Stimulated activated CD4-positive, alpha-beta T cell treated with anti-CD3 and anti-CD28 coated beads, TNF-alpha, amount 100 ng/mL, for 1 hour (primary cell): Measurements from ENCODE around the gene DSP.

Experiments
- DNase-seq, 3 donors: peaks; one replicate each; pipeline ENCODE4 v3.0.0-alpha.2; 2020; ENCODE audit warnings: low read depth in 3 of 3, low spot score in 1 of 3

Gene DSP

DNA sequence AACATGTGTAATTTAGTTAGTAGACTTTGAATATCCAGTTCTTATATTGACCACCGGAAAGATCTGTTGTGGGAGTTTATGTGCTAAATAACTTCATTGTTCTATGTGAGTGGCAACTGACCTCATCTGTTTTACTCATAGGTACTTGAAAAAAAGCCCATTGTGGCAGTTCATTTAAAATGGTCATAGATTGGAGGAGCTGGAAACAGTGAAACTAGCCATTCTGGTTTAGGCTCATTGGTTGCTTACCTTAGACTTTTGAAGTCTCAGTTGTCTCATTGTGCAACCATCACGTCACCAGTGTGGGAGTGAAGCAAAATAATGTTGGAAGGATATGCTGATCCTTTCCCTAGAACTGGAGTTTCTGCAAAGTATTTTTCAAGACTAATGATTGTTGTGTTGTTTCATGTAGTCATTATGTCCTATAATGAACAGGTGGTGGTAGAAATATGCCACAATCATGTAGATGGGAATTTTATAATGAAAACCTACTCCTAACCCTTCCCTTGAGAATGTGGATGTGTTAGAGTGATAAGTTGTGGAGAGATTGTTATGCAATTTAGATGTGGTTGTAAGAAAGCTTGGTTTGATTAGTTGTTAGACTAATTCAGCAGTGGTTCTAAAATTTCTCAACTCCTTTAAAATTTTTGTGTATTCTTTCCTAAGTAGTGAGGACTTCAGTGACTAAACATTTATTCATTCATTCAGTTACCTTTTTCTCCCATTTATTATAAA lies 18.3 kb downstream of the DSP start:
- DNase-seq = no peak

DNA sequence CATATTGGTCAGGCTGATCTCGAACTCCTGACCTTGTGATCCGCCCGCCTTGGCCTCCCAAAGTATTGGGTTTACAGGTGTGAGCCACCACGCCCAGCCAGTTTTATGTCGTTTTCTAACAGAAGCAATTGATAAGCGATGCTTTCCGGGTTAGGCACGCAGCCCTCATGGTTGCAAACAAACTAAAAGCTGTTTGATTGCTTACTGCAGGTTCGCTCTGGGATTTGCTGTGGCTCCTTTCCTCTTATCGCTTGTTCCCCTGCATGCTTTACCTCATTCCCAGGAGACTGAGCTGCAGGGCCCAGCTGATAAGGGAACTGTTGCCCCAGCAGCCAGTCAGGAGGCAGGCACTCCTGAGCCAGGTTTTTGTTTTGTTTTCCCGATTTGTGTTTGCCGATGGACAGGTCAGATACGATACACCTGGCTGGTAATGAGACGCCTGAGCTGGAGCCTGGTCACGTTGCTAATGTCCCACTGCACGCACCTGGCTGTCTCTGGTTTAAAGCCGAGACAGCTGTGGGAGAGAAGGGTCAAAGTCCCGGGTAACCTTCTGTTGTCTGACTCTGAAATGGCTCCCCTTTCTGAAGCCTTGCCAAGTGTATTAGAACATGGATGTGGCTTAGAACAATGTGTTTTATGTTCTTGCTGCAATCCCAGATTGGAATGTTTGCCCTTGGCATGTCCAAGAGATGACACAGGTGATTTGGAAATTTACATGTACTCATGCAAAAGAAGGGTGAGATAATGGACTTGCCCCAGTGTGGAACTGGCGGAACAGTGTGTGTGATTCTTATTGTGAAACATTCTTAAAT lies 19.9 kb downstream of the DSP start:
- no peak for DNase-seq

DNA sequence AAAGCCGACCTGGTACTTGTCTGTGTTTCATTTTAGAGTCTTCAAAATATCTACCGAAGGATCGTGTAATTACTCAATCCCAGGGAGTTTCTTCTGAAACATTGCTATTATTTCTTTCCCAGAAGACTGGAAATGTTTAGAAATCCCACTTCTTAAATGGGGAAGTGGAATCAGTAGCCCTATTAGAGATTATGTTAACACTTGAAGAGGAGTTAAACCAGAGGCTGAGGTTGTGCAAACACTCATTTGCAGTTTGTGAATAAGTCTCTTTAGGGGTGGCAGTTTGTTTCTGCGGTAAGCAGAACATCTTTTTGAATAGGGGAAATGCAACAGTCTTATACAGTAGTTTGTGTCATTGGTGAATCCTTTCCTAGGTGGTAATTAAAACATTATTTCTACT lies 21.3 kb downstream of the DSP start:
- no peak for DNase-seq

DNA sequence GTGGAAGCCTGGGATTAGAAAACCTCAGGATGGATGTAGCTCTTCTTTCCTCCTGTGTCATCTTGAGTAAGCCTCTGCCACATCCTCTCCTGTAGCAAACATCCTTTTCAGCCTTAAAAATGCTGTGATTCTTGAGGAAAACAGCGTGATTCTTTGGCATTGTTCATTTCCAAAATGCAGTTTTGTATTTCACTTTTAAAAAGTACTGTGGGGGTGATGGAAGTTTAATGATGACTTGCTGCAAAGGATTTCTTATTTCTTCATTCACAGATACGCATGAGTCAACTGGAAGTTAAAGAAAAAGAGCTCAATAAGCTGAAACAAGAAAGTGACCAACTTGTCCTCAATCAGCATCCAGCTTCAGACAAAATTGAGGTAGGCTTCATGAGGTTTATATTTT lies 24.6 kb downstream of the DSP start:
- no peak for DNase-seq

DNA sequence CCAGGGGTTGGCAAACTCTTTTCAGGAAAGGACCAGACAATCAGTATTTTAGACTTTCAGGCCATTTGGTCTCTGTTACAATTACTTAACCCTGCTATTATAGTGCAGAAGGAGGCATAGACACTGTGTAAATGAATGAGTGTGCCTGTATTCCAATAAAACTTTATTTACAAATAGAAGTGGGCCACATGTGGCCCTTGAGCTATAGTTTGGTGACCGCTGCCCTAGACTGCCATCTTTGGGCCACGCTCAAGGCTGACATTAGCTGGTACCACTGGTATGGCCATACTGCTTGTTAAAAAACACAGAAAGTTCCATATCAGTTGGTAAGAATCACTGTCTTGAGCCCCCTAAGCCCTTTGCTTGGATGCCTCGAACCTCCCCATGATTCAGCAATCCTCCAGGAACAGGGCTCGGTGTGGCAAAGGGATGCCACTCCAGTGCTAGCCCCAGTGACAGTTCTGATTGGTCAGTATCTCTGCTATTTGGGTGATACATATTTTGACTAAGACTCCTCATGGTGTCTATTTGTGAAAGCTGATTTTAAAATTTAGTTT lies 25.2 kb downstream of the DSP start:
- no peak for DNase-seq

DNA sequence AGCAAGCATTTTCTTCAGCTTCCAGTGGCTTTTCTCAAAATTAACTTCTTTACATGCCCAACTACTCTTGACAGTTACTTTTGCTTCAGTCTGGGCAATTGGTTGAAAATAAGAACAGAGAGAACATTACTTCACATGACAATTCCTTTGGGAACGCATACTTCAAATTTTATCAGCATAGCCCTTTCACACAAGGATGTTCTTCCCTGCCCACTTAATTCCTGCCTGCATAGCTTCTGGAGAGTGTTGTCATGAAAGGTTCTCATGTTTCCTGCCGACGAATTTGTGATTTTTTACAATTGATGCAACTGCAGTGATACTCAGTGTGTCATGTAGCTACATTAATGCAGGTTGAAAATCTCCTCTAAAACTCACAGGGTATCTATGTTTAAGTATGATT lies 26.6 kb downstream of the DSP start:
- no peak for DNase-seq

DNA sequence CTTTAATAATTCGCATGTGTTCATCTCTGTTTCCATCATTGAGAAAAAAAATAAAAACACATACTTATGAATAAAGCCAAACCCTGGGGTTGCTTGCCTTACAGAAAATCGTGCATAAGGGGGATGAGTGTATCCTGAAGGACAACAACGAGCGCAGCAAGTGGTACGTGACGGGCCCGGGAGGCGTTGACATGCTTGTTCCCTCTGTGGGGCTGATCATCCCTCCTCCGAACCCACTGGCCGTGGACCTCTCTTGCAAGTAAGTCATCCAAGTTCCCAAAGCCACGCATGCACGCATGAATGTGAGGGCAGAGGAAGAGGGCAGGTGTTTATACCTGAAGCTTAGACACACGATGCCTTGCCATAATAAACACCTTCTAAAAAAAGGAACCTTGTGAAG lies 27.6 kb downstream of the DSP start:
- no peak for DNase-seq

DNA sequence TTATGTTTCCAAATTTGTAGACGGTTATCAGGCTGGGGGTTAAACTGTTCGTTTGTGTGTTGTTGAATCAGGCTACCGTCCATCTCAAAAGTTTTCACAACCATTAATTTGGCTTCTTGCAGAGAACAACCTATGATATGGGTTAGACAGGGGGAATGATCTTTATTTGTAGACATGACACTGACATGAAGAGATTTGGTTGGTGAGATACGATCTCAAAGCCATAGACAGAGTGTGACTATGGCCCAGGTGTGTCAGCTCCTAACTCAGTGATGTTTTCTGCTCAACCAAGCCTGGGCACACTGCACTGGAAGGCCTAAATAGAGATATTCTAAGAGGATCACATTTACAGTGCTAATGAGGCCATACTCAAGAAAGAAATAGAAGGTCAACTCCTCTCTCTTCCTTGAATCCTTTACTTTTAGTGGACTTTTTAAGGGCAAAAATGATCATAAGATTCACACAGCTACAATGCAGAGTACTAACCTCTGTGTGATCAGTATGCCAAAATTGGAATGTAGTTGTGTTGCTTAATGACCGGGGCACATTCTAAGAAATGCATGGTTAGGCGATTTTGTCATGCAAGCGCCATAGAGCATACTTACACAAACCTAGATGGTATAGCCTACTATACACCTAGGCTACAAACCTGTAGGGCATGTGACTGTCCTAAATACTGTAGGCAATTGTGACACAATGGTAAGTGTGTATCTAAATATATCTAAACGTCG lies 30.9 kb downstream of the DSP start:
- DNase-seq = no peak

DNA sequence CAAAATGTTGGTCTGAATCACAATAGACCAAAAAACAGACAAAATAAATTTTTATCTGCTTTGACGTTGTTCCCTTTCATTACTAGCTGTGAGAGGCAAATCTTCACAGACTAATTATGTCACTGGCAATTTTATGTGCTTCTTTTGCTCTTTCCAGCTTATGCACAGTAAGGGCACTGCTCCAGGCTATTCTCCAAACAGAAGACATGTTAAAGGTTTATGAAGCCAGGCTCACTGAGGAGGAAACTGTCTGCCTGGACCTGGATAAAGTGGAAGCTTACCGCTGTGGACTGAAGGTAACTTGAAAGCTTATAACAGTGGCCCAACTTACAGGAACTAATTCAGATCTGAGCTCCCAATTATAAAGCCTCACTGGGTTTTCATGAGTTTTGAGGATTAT lies 33.0 kb downstream of the DSP start:
- DNase-seq = no peak

DNA sequence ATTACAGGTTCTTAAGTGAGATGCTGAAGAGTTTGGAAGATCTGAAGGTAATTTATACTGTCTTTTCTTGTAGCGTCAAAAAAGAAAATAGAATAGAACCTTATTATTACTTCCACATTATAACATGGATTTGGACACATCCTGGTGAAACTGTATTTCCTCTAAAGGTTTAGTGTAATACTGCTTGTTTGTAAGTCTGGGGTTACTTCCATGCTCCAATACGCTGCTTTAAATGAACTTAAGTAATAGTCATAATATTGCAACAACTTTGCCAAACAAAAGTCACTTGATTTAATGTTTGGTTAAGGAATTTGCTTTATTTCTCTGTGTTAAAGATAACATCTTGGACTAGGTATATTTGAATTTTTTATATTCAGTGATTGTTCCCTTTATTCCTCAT lies 37.0 kb downstream of the DSP start:
- DNase-seq = no peak

DNA sequence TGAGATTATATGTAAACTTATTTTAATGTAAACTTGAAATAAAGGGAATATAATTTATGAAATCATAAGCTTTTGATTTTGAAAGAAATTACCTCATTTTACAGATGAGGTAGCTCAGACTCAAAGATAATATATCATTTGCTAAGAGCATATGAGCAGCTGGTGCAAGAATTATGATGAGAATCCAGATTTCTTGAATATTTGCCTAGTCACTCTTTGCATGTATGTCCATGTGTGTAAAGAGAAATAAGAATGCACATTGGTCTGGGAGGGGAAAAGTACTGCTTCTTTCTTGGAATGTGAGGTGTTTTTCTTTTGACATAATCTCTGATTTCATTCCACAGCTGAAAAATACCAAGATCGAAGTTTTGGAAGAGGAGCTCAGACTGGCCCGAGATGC lies 37.5 kb downstream of the DSP start:
- DNase-seq = no peak

DNA sequence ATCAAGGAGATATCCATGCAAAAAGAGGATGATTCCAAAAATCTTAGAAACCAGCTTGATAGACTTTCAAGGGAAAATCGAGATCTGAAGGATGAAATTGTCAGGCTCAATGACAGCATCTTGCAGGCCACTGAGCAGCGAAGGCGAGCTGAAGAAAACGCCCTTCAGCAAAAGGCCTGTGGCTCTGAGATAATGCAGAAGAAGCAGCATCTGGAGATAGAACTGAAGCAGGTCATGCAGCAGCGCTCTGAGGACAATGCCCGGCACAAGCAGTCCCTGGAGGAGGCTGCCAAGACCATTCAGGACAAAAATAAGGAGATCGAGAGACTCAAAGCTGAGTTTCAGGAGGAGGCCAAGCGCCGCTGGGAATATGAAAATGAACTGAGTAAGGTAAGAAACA lies 38.4 kb downstream of the DSP start:
- no peak for DNase-seq

DNA sequence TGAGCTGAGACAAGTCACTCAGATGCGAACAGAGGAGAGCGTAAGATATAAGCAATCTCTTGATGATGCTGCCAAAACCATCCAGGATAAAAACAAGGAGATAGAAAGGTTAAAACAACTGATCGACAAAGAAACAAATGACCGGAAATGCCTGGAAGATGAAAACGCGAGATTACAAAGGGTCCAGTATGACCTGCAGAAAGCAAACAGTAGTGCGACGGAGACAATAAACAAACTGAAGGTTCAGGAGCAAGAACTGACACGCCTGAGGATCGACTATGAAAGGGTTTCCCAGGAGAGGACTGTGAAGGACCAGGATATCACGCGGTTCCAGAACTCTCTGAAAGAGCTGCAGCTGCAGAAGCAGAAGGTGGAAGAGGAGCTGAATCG lies 39.1 kb downstream of the DSP start:
- DNase-seq = no peak

DNA sequence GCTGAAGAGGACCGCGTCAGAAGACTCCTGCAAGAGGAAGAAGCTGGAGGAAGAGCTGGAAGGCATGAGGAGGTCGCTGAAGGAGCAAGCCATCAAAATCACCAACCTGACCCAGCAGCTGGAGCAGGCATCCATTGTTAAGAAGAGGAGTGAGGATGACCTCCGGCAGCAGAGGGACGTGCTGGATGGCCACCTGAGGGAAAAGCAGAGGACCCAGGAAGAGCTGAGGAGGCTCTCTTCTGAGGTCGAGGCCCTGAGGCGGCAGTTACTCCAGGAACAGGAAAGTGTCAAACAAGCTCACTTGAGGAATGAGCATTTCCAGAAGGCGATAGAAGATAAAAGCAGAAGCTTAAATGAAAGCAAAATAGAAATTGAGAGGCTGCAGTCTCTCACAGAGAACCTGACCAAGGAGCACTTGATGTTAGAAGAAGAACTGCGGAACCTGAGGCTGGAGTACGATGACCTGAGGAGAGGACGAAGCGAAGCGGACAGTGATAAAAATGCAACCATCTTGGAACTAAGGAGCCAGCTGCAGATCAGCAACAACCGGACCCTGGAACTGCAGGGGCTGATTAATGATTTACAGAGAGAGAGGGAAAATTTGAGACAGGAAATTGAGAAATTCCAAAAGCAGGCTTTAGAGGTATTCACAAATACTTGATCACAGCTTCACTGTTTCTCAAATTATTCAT lies 39.6 kb downstream of the DSP start:
- DNase-seq = no peak

DNA sequence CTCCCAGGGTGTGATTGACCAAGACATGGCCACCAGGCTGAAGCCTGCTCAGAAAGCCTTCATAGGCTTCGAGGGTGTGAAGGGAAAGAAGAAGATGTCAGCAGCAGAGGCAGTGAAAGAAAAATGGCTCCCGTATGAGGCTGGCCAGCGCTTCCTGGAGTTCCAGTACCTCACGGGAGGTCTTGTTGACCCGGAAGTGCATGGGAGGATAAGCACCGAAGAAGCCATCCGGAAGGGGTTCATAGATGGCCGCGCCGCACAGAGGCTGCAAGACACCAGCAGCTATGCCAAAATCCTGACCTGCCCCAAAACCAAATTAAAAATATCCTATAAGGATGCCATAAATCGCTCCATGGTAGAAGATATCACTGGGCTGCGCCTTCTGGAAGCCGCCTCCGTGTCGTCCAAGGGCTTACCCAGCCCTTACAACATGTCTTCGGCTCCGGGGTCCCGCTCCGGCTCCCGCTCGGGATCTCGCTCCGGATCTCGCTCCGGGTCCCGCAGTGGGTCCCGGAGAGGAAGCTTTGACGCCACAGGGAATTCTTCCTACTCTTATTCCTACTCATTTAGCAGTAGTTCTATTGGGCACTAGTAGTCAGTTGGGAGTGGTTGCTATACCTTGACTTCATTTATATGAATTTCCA lies 43.9 kb downstream of the DSP start:
- DNase-seq = no peak

DNA sequence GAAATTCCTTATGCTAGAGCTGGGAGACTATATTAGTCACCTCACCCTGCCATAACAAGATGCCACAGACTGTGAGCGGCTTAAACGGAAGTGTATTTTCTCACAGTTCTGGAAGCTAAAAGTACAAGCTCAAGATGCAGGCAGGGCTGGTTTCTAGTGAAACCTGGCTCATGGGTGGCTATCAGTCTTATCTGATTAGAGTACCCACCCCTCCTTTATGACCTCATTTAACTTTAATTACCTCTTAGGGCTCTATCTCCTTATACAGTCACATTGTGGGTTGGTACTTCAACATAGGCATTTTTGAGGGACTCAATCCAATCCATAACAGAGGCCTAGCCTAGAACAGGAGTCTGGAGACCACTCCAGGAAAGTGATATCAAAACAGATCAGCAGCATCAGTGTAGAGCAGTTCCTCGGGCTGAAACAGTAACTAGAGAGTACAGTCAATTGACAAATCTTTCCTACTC lies 46.2 kb downstream of the DSP start:
- no peak for DNase-seq

DNA sequence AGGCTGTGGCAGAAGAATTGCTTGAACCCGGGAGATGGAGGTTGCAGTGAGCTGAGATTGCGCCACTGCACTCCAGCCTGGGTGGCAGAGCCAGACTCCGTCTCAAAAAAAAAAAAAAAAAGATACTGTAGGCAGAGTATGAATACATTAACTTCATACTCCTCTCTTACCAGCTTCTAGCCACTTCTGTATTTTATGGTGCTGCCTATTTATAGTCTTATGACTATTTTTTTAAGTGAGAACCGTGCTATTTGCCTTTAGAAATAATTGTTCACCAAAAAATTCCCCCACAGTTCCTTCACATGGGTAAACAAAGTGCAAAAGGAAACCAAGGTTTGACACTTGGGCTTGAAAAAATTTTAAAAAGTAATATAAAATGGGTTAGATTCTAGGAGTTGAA lies 47.0 kb downstream of the DSP start:
- DNase-seq = no peak

DNA sequence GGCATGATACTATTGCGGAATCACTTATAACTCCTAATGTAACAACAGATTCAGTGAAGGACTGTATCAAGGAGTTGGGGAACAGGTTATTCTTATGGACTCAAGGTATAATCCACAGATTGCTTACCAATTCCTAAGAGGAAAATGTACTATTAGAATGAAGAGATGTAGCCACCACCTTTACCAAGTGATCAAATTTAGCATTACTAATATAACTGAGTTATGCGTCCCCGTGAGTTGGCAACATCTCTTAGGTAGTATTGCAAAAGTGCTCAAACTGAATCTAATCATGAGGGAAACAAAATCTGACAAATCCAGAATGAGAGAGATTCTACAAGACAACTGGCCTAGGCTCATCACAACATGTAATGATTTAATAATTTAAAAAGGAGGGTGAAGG lies 47.8 kb downstream of the DSP start:
- no peak for DNase-seq

DNA sequence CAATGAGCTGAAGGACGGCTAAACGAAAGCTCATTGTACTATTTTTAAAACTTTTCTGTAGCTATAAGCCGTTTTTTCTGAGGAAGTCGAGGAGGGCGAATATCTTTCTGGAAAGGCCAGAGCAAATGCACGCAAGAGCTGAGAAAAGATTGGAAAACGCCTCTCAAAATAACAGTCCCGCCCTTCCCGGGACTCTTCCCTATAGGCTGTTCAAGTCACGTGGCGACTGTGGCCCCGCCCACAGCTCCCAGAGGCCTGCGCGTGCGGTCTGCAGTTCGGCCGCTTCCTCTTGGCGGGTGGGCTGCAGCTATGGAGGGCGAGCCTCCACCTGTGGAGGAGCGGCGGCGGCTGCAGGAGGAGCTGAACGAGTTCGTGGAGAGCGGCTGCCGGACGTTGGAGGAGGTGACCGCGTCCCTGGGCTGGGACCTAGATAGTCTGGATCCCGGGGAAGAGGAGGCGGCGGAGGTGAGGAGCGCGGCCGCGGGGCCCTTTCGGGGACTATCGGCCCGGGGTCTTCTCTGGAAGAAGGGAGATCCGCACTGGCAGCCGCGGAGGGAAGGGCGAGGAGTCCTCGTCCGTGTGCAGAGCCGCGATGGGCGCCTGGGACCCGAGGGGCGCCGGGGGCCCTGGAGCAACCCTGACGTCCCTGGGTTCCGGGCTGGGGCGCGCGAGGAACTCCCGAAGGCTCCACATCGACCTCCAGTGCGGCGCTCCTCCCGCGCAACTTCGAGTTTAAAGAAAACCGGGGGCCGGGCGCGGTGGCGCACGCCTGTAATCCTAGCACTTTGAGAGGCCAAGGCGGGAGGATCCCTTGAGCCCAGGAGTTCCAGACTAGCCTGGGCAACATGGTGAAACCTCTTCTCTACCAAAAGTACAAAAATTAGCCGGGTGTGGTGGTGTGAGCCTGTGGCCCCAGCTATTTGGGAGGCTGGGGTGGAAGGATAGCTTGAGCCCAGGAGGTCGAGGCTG lies 48.8 kb downstream of the DSP start, which contains the start of gene SNRNP48:
SNRNP48 (plus strand) TSS at position 250 of the 969 bp plus-strand sequence; CDS start at position 310, 60 bp downstream.
- DNase-seq = peak; percentile 68 to 81 (median 76)
